GM19351 (cell line): Measurements from ENCODE around the gene PITPNC1.
A peak's percentile ranks its signal among the peaks of the same experiment; 100 is the strongest.
"Not testable (repeated sequence)": the region's sequence is repeated elsewhere in the genome, so short reads cannot be mapped to it uniquely, and the experiment has no call there.

Experiments
- ATAC-seq: cut with Tn5 transposase; IDR thresholded peaks from one replicate; pipeline ENCODE4 v1.9.1; 2021; ENCODE audit warnings: mild to moderate bottlenecking, moderate library complexity; ENCODE audit not compliant: unreplicated experiment

PITPNC1 gene

GRCh38 chr17:67636834-67637520 is 259.9 kb downstream of the PITPNC1 start:
- ATAC-seq = no peak

- ATAC-seq = no peak
Observed at GRCh38 chr17:67637901-67638641, 261.0 kb downstream of the PITPNC1 start.

GRCh38 chr17:67638871-67639270 is 261.8 kb downstream of the PITPNC1 start:
- ATAC-seq = no peak

GRCh38 chr17:67639555-67639954 is 262.5 kb downstream of the PITPNC1 start:
- ATAC-seq = no peak

- no peak for ATAC-seq
Observed at GRCh38 chr17:67639979-67640378, 262.9 kb downstream of the PITPNC1 start.

GRCh38 chr17:67642488-67642887 is 265.4 kb downstream of the PITPNC1 start:
- no peak for ATAC-seq

- ATAC-seq = no peak
Observed at GRCh38 chr17:67644061-67644460, 267.0 kb downstream of the PITPNC1 start.

GRCh38 chr17:67645195-67645594 is 268.1 kb downstream of the PITPNC1 start:
- ATAC-seq = not testable (repeated sequence)

- no peak for ATAC-seq
Observed at GRCh38 chr17:67646472-67646871, 269.4 kb downstream of the PITPNC1 start.

- ATAC-seq = peak; percentile 33
Observed at GRCh38 chr17:67647482-67647881, 270.4 kb downstream of the PITPNC1 start.

GRCh38 chr17:67648032-67648905 is 271.2 kb downstream of the PITPNC1 start:
- no peak for ATAC-seq

- not testable (repeated sequence) for ATAC-seq
Observed at GRCh38 chr17:67648906-67649295, 271.8 kb downstream of the PITPNC1 start.

GRCh38 chr17:67649891-67650290 is 272.8 kb downstream of the PITPNC1 start:
- ATAC-seq = no peak

GRCh38 chr17:67651218-67651579 is 274.1 kb downstream of the PITPNC1 start:
- ATAC-seq = not testable (repeated sequence)

GRCh38 chr17:67652433-67652832 is 275.4 kb downstream of the PITPNC1 start:
- no peak for ATAC-seq

GRCh38 chr17:67655478-67656148 is 278.5 kb downstream of the PITPNC1 start:
- ATAC-seq = no peak

GRCh38 chr17:67656494-67657203 is 279.6 kb downstream of the PITPNC1 start:
- peak; percentile 74 for ATAC-seq

GRCh38 chr17:67657596-67657995 is 280.5 kb downstream of the PITPNC1 start:
- ATAC-seq = no peak

GRCh38 chr17:67658265-67658664 is 281.2 kb downstream of the PITPNC1 start:
- ATAC-seq = no peak

GRCh38 chr17:67659028-67659427 is 281.9 kb downstream of the PITPNC1 start:
- no peak for ATAC-seq
